Coronary artery (tissue), 2 donors: ENCODE measurements around the gene KIAA0586.
A peak's percentile ranks its signal among the peaks of the same experiment; 100 is the strongest.
"Not testable (repeated sequence)": the region's sequence is repeated elsewhere in the genome, so short reads cannot be mapped to it uniquely, and the experiment has no call there.

ENCODE experiments used
- DNase-seq: peaks from one replicate; pipeline ENCODE4 v3.0.0-alpha.2; 2017; ENCODE audit warnings: low spot score
- H3K27ac ChIP-seq, 2 donors: fragments of 200-600 bp; sonication (generic); one replicate each; pipeline ENCODE4 v1.5.1; 2016 to 2019
- H3K4me3 ChIP-seq: fragments of 200-600 bp; sonication (generic); 2 replicates; pipeline ENCODE4 v1.5.1; 2016; ENCODE audit warnings: mild to moderate bottlenecking, moderate library complexity
- CTCF ChIP-seq: fragments of 200-600 bp; sonication (generic); IDR thresholded peaks from one replicate; pipeline ENCODE4 v1.5.1; 2019; ENCODE audit warnings: antibody characterized with exemption

Gene KIAA0586

GRCh38 chr14:58398895-58399294 lies 28.6 kb upstream of the KIAA0586 start:
- TF ChIP-seq CTCF = no peak
- DNase-seq = no peak
- Histone ChIP-seq H3K4me3 (no peak overlapping the region), H3K27ac (no peak overlapping the region)

- no peak for TF ChIP-seq CTCF
- Histone ChIP-seq H3K27ac (no peak overlapping the region), H3K4me3 (no peak overlapping the region)
- no peak for DNase-seq
Observed at GRCh38 chr14:58401587-58401986, 25.9 kb upstream of the KIAA0586 start.

- TF ChIP-seq CTCF = no peak
- Histone ChIP-seq H3K27ac (no peak overlapping the region), H3K4me3 (no peak overlapping the region)
- no peak for DNase-seq
Observed at GRCh38 chr14:58408681-58409215, 18.8 kb upstream of the KIAA0586 start.

- DNase-seq = no peak
- Histone ChIP-seq H3K4me3 (no peak overlapping the region), H3K27ac (no peak overlapping the region)
- no peak for TF ChIP-seq CTCF
Observed at GRCh38 chr14:58414845-58415244, 12.7 kb upstream of the KIAA0586 start.

DNA sequence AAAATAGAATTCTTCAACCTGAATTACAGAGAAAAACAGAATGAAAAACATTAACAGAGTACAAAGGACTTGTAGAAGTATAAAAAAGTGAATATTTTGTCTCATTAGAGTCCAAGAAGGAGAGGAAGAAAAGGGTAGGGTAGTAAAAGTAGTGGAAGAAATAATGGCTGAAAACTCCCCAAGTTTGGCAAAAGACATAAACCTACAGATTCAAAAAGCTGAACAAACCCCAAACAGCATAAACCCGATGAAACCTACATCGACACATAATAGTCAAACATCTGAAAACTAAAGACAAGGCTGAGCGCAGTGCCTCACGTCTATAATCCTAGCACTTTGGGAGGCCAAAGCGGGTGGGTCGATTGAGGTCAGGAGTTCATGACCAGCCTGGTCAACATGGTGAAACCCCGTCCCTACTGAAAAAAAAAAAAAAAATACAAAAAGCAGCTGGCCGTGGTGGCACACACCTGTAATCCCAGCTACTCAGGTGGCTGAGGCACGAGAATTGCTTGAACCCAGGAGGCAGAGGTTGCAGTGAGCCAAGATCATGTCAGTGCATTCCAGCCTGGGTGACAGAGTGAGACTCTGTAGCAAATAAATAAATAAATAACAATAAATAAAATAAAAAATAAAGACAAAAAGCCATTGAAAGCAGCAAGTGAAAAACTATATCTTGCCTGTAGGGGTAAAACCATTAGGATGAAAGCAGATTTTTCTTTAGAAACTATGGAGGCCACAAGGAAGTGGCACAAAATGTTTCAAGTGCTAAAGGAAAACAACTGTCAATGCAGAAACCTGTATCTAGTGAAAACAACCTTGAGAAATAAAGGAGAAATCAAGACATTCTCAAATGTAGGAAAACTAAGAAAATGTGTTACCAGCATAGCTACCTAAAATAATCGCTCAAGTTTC lies 11.6 kb upstream of the KIAA0586 start:
- DNase-seq = no peak
- no peak overlapping the region for H3K4me3 ChIP-seq
- no peak for TF ChIP-seq CTCF
- H3K27ac ChIP-seq = no peak overlapping the region

DNA sequence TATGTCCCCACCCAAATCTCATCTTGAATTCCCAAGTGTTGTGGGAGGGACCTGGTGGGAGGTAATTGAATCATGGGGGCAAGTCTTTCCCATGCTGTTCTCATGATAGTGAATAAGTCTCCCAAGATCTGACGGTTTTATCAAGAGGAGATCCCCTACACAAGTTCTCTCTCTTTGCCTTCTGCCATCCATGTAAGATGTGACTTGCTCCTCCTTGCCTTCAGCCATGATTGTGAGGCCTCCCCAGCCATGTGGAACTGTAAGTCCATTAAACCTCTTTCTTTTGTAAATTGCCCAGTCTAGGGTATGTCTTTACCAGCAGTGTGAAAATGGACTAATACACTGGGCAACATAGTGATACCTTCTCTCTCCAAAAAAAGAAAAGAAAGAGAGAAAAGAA lies 10.6 kb upstream of the KIAA0586 start:
- H3K4me3 ChIP-seq, H3K27ac ChIP-seq, DNase-seq: not testable (repeated sequence)

DNA sequence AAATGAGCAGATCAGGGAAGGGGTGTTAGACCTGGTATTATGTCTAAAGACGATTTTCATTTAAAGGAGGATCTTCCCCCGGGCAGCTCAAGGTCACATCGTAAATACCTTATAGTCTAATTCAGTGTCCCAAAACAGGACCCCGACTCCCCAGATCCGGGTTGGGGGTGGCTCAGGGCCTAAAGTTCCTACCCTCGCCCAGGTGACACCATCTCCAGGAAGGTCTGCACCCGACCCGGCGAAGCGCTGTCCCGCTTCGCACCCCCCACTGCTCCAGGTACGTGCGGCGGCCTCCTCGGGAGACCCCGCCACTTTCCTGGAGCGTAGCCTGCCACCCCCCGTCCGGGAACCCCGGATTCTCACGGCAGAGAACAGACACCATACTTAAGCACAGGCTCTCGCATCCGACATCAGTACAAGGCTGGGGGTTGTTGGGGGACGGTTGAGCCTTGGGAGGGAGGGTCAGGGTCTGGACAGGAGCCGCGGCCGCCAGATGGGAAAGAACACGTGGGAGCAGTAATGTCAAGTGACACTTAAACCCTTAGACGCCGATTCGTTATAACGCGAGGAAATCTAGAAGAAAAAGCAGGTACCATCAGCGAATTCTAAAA lies 744 bp upstream of the KIAA0586 start:
- no peak for TF ChIP-seq CTCF
- DNase-seq = peak; percentile 77
- peak overlapping the region; percentile 96 for H3K4me3 ChIP-seq
- peak overlapping the region; percentile 89 for H3K27ac ChIP-seq
